HG02943 (cell line): ENCODE data around the gene EYA2.

ENCODE experiments used
- ATAC-seq: cut with Tn5 transposase; IDR thresholded peaks from one replicate; pipeline ENCODE4 v1.9.1; 2021; ENCODE audit warnings: mild to moderate bottlenecking, low read depth, moderate library complexity; ENCODE audit not compliant: unreplicated experiment

Gene EYA2

GRCh38 chr20:47055699-47056369, 161.2 kb downstream of the EYA2 start:
- no peak for ATAC-seq

- ATAC-seq, result no peak
Observed at GRCh38 chr20:47057661-47058060, 163.0 kb downstream of the EYA2 start.

- ATAC-seq, result no peak
Observed at GRCh38 chr20:47058236-47058635, 163.6 kb downstream of the EYA2 start.

- no peak for ATAC-seq
Observed at GRCh38 chr20:47059536-47059935, 164.9 kb downstream of the EYA2 start.

GRCh38 chr20:47061549-47061948, 166.9 kb downstream of the EYA2 start:
- ATAC-seq, result no peak

- no peak for ATAC-seq
Observed at GRCh38 chr20:47062226-47062890, 167.7 kb downstream of the EYA2 start.

GRCh38 chr20:47063407-47063806, 168.8 kb downstream of the EYA2 start:
- no peak for ATAC-seq

GRCh38 chr20:47063808-47064207, 169.2 kb downstream of the EYA2 start:
- no peak for ATAC-seq

GRCh38 chr20:47066484-47067270, 172.0 kb downstream of the EYA2 start:
- no peak for ATAC-seq

GRCh38 chr20:47067776-47068175, 173.1 kb downstream of the EYA2 start:
- no peak for ATAC-seq

- ATAC-seq, result no peak
Observed at GRCh38 chr20:47070176-47070575, 175.5 kb downstream of the EYA2 start.

GRCh38 chr20:47071646-47072185, 177.1 kb downstream of the EYA2 start:
- no peak for ATAC-seq

GRCh38 chr20:47073766-47074475, 179.3 kb downstream of the EYA2 start:
- no peak for ATAC-seq

- no peak for ATAC-seq
Observed at GRCh38 chr20:47075263-47075662, 180.6 kb downstream of the EYA2 start.

GRCh38 chr20:47079047-47079446, 184.4 kb downstream of the EYA2 start:
- ATAC-seq, result no peak

GRCh38 chr20:47080365-47080764, 185.7 kb downstream of the EYA2 start:
- no peak for ATAC-seq

- no peak for ATAC-seq
Observed at GRCh38 chr20:47086316-47086715, 191.7 kb downstream of the EYA2 start.

- ATAC-seq, result no peak
Observed at GRCh38 chr20:47088335-47088734, 193.7 kb downstream of the EYA2 start.

- ATAC-seq, result no peak
Observed at GRCh38 chr20:47089151-47089550, 194.5 kb downstream of the EYA2 start.

- ATAC-seq, result no peak
Observed at GRCh38 chr20:47090835-47091234, 196.2 kb downstream of the EYA2 start.
